Duodenal mucosa (tissue), 2 donors: ENCODE data around the gene OSBPL10.

Source experiments
- H3K27ac ChIP-seq: one replicate; pipeline ENCODE4 v1.7.0; 2013; ENCODE audit warnings: low read depth, low read length
- H3K27me3 ChIP-seq, 2 donors: one replicate each; pipeline ENCODE4 v1.7.0; 2013; ENCODE audit warnings: low read length in 2 of 2, control low read depth in 1 of 2; ENCODE audit not compliant: insufficient read depth in 2 of 2, control insufficient read depth in 1 of 2
- H3K36me3 ChIP-seq, 2 donors: one replicate each; pipeline ENCODE4 v1.7.0; 2013; ENCODE audit warnings: low read length in 2 of 2, control low read depth in 1 of 2; ENCODE audit not compliant: insufficient read depth in 2 of 2, control insufficient read depth in 1 of 2
- H3K4me1 ChIP-seq, 2 donors: one replicate each; pipeline ENCODE4 v1.7.0; 2013; ENCODE audit warnings: low read length in 2 of 2, control low read depth in 1 of 2; ENCODE audit not compliant: insufficient read depth in 2 of 2, control insufficient read depth in 1 of 2
- H3K4me3 ChIP-seq, 2 donors: one replicate each; pipeline ENCODE4 v1.7.0; 2013; ENCODE audit warnings: low read length in 2 of 2, low read depth in 1 of 2
- H3K9ac ChIP-seq, 2 donors: one replicate each; pipeline ENCODE4 v1.7.0; 2013; ENCODE audit warnings: low read length in 2 of 2, low read depth in 1 of 2
- H3K9me3 ChIP-seq, 2 donors: one replicate each; pipeline ENCODE4 v1.7.0; 2013; ENCODE audit warnings: low read length in 2 of 2, control low read depth in 1 of 2; ENCODE audit not compliant: control insufficient read depth in 1 of 2

Gene OSBPL10

GRCh38 chr3:31882895-31883294 lies 98.2 kb downstream of the OSBPL10 start:
- no peak overlapping the region for H3K4me3 ChIP-seq
- H3K27me3 ChIP-seq, result no peaks in the 10 kb centered on the region
- H3K36me3 ChIP-seq, result no peaks in the 10 kb centered on the region
- no peaks in the 10 kb centered on the region for H3K4me1 ChIP-seq
- no peak overlapping the region for H3K9ac ChIP-seq
- no peak overlapping the region for H3K27ac ChIP-seq
- H3K9me3 ChIP-seq, result no peaks in the 10 kb centered on the region

DNA sequence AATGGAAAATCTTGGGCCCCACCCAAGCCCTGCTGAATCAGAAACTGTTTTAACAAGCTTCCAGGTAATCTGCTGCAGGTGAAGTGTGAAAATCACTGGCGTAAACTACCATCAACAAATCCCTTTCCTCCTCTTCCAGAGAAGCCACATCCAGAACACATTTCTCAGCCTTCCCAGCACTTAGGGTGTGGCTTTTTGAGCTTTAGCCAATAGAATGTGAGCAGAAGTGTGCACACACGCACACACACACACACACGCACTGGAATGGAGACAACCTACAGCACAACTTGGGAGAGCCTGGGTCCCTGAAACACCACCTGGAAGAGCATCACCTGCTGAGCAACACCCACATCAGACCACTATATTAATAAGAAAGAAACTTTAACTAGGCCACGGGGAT lies 98.6 kb downstream of the OSBPL10 start:
- Histone ChIP-seq H3K4me1 (no peaks in the 10 kb centered on the region), H3K27ac (no peak overlapping the region), H3K4me3 (no peak overlapping the region), H3K27me3 (no peaks in the 10 kb centered on the region), H3K9me3 (no peaks in the 10 kb centered on the region), H3K36me3 (no peaks in the 10 kb centered on the region), H3K9ac (no peak overlapping the region)

DNA sequence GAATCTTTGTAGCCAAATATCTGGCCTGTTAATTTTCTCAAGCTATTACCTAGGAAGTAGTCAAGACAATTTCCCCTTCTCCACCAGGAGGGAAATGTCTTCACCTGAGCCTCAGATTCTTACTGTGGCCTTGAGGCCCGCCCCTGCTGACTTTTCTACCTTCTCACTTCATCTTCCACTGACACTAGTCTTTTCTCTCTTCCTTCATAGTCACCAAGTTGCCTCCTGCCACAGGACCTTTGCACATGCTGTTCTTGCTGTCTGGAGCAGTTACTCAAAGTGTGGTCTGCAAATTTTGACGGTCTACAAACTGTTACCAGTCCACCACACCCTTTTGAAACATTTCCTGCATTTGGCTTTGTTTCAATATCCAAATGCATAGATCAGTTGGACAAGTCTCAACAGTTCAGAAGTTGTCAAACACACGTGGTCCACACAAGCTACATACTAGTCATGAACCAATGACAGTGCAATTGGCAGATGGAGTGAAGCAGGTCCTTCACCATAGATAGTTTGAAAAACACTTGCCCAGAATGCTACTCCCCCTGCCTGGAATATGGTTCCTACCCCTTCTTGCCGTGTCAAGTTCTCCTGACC lies 100.5 kb downstream of the OSBPL10 start:
- Histone ChIP-seq H3K36me3 (no peaks in the 10 kb centered on the region), H3K4me1 (no peaks in the 10 kb centered on the region), H3K9ac (no peak overlapping the region), H3K27me3 (no peaks in the 10 kb centered on the region), H3K27ac (no peak overlapping the region), H3K9me3 (no peaks in the 10 kb centered on the region), H3K4me3 (no peak overlapping the region)

- Histone ChIP-seq H3K36me3 (no peaks in the 10 kb centered on the region), H3K4me3 (no peak overlapping the region), H3K4me1 (no peaks in the 10 kb centered on the region), H3K27ac (no peak overlapping the region), H3K9me3 (no peaks in the 10 kb centered on the region), H3K9ac (no peak overlapping the region), H3K27me3 (no peaks in the 10 kb centered on the region)
These were observed 101.0 kb downstream of the OSBPL10 start for GRCh38 chr3:31880020-31880419.

- Histone ChIP-seq H3K36me3 (no peaks in the 10 kb centered on the region), H3K4me3 (no peak overlapping the region), H3K9me3 (no peaks in the 10 kb centered on the region), H3K27ac (no peak overlapping the region), H3K9ac (no peak overlapping the region), H3K4me1 (no peaks in the 10 kb centered on the region), H3K27me3 (no peaks in the 10 kb centered on the region)
These were observed 101.7 kb downstream of the OSBPL10 start for GRCh38 chr3:31879365-31879764.

DNA sequence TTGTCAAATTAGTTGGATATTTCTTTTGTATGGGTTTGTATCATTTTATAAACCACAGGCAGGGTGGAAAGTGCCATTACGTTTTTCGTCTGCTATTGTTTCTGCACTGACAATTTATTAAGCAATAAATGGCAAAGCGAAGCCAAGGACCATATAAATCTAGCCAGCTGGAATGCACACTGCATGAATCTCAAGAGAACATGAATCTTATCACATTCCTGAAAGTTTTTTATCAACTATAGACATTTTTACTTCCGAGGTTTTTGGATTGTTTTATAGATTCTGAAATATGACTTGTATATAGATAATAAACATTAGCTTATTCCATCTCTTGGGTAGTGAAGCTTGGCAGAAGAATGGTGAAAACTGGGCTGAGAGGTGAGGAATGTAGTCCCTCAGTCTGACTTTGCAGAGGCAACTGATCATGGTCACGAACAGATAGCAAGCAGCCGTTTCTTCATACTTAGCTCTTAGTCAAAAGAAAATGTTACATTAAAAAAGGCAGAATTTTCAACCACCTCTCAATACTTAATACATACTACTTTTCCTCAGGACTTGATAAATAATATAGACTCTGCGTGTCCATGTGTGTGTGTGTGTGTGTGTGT lies 102.7 kb downstream of the OSBPL10 start:
- Histone ChIP-seq H3K27ac (no peak overlapping the region), H3K4me3 (no peak overlapping the region), H3K36me3 (no peaks in the 10 kb centered on the region), H3K9ac (no peak overlapping the region), H3K9me3 (no peaks in the 10 kb centered on the region), H3K4me1 (no peaks in the 10 kb centered on the region), H3K27me3 (no peaks in the 10 kb centered on the region)

DNA sequence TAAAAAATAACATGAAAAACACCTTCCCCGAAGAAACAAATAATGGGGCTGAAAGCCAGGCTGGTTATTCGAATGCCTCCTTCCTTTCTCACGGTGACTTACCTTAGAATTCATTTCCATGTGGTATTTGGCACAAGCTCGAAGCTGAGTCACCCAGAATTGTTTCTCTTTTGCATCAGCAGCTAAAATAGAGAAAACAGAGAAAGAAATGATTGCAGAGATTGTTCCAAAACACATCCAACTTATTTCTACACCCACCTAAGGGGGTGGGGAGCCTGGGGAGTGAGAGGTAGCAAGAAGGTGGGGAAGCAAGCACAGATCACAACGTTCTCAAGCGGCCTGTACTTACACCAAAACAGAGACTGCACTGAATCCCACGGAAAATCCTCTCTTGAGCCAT lies 104.7 kb downstream of the OSBPL10 start:
- Histone ChIP-seq H3K4me1 (no peaks in the 10 kb centered on the region), H3K27ac (no peak overlapping the region), H3K36me3 (no peaks in the 10 kb centered on the region), H3K9me3 (no peaks in the 10 kb centered on the region), H3K4me3 (no peak overlapping the region), H3K9ac (no peak overlapping the region), H3K27me3 (no peaks in the 10 kb centered on the region)

DNA sequence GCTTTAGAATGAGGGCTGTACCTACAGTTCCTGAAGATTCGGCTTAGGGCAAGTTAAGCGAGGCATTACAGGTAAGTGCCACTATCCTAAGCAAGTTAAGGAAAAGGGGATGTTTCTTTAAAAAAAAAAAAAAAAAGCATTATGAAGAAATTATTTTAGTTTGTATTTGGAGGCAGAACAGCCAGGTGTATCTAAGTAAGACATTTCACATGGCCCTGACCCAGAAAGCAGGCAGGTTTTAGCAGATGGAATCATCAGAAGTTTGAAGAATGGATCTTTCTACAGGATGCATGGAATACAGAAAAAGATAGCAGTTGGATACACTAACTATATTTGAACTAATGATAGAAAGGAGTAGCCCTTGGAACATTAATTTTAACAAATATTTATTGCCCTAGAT lies 105.6 kb downstream of the OSBPL10 start:
- H3K4me1 ChIP-seq, result no peaks in the 10 kb centered on the region
- H3K27ac ChIP-seq, result no peak overlapping the region

DNA sequence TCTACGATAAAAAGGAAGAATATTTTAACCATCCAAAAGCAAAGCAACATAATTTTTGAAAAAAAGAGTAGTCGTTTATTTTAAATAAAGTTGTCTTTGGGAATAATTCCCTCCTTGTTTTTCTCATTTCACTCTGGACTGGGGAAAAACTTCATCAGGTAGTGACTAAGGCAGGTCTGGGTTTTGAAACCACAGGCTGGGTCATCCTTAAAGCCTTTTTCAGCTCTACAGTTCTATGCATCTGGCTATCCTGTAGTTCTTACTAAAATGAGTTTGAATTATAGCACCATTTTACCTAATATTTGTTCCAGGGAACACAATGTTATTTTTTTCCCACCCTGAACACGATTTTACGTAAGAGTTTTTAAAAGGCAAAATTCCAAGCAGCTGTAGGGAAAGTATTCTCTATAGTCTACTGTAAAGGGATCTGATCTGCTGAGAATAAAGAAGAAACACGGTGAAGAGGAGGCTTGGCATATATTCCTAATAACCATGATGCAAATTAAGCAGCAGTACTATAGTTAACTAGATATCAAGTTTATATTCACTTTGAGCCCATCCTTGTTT lies 107.7 kb downstream of the OSBPL10 start:
- Histone ChIP-seq H3K36me3 (no peaks in the 10 kb centered on the region), H3K27ac (no peak overlapping the region), H3K4me3 (no peak overlapping the region), H3K9me3 (no peaks in the 10 kb centered on the region), H3K27me3 (no peaks in the 10 kb centered on the region), H3K4me1 (no peaks in the 10 kb centered on the region), H3K9ac (no peak overlapping the region)

More for the DNA sequence above, 105.6 kb downstream of the OSBPL10 start:
- Histone ChIP-seq H3K9ac (no peak overlapping the region), H3K36me3 (no peaks in the 10 kb centered on the region), H3K4me3 (no peak overlapping the region), H3K27me3 (no peaks in the 10 kb centered on the region), H3K9me3 (no peaks in the 10 kb centered on the region)

DNA sequence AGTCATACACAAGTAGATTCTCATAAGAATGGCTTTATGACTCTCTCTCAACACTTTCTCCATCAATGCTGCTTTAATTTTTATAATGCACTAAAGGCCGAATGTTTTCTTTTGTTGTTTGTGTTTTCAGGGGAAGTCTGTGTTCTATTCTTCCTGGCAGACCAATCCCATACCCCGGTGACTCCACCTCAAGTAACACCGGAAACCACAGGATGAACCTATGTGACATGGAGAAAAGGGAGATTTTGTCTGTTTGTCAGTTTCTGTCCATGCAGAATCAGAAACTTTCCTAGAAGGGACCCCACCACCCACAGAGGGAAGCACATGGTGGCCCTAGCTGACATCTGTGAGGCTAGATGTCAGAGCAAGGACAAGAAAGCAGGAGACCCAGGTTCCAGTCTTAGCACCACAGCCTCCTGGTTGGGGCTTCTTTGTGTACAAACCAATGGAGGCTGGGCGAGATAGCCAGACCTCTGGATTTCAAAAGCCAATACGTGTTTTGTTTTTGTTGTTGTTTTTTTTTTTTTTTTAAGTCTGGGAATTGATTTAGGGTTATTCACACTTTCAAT lies 109.0 kb downstream of the OSBPL10 start:
- no peak overlapping the region for H3K4me3 ChIP-seq
- H3K27me3 ChIP-seq, result no peaks in the 10 kb centered on the region
- H3K9me3 ChIP-seq, result no peaks in the 10 kb centered on the region
- no peaks in the 10 kb centered on the region for H3K4me1 ChIP-seq
- no peaks in the 10 kb centered on the region for H3K36me3 ChIP-seq
- H3K27ac ChIP-seq, result no peak overlapping the region
- H3K9ac ChIP-seq, result no peak overlapping the region
